Activated T-cell treated with anti-CD3 and anti-CD28 coated beads for 24 hours (primary cell): ENCODE measurements around the gene NSF.
"Not testable (repeated sequence)": the region's sequence is repeated elsewhere in the genome, so short reads cannot be mapped to it uniquely, and the experiment has no call there.

Source experiments
- DNase-seq: peaks from one replicate; pipeline ENCODE4 v3.0.0-alpha.2; 2020; ENCODE audit warnings: low read depth

Gene NSF

DNA sequence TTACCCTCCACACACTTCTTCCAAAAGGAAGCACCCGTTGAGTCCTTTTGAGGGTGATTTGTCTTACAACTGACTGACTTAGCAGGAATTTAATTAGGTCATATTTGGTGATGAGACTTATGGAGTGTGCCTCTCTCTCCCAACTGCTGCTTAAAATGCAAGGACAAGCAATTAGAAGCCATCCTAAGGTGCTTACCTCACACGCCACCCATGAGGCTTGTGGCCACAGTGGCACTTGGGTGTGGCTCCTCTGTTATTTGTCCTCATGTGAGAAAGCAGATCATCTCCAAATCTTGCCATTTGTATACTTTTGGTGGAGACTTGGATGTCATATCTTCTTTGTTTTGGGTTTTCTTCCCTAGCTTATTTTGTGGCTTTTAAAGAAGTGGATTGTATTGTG lies 166.4 kb downstream of the NSF start:
- no peak for DNase-seq

- not testable (repeated sequence) for DNase-seq
Measured at GRCh38 chr17:46757588-46757987, 167.1 kb downstream of the NSF start.

- no peak for DNase-seq
Measured at GRCh38 chr17:46758614-46759013, 168.1 kb downstream of the NSF start.

GRCh38 chr17:46759141-46759540 lies 168.7 kb downstream of the NSF start:
- DNase-seq, result no peak

GRCh38 chr17:46763416-46763815 lies 172.9 kb downstream of the NSF start:
- DNase-seq, result no peak

DNA sequence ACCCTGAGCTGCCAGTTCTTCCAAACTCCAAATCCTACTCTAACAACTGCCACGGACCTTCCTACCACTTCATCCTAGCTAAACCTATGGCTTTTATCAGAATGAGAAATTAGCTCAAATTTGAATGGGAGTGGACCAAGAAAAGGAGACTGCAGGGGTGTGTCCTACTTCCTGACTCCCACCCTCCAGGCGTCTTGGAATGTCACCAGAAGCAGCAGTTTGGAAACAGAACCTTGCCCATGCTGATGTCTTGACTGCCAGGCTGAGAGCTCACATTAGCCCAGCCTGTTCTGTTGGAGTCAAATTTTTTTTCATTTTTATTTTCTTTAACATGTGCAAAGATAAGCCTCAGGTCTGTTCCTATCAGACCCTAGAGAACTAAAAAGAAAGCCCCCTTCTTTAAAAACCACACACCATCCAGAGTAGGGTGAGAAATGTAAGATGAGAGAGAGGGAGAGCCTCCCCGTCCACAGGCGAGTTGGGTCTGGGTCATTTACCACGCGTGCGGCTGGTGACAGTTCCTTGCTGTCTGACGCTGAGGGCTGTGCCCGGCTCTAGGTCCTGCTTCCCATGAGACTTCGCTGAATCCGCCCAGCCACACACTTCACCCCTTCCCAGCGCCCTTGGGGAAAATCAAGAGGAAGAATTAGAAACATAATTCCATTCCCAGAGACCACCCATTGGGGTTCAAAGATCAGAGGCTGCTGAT lies 173.7 kb downstream of the NSF start:
- no peak for DNase-seq

GRCh38 chr17:46764709-46765401 lies 174.4 kb downstream of the NSF start:
- no peak for DNase-seq

- DNase-seq, result no peak
Measured at GRCh38 chr17:46765453-46765852, 175.0 kb downstream of the NSF start.

GRCh38 chr17:46766493-46767491 lies 176.3 kb downstream of the NSF start:
- DNase-seq, result no peak

DNA sequence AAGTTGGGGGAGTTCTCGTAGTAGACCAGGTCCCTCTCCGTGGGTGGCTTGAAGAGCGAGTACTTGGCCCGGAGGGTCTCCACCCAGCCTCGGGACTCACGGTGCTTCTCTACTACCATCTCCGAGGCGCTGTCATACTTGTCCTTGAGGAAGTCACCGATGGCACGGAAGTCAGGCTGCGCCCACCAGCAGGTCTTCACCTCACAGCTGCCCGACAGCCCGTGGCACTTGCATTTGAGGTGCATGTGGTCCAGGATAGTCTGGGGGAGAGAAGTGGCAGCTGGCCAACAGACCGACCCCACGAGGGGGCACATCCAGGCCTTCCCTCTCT lies 178.0 kb downstream of the NSF start:
- DNase-seq, result no peak

GRCh38 chr17:46768896-46769295 lies 178.4 kb downstream of the NSF start:
- DNase-seq, result not testable (repeated sequence)

GRCh38 chr17:46769531-46770438 lies 179.3 kb downstream of the NSF start:
- no peak for DNase-seq

DNA sequence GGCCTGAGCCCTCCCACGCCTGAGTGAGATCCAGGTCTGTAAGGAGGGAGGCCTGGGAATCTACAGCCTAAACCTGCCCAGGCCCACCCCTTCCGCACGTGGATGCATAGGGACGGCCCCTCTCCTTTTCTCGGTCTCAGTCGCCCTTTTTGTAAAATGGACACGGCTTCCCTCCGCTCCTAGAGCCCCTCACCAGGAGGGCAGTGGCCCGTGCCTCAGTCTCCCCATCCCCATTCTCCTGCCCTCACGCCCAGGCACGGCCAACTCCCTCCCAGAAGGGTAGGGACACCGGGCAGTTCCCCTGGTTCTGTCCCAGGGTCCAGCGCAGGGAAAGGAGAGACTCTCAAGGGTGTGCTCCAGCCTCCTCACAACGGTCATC lies 180.0 kb downstream of the NSF start:
- DNase-seq, result no peak

DNA sequence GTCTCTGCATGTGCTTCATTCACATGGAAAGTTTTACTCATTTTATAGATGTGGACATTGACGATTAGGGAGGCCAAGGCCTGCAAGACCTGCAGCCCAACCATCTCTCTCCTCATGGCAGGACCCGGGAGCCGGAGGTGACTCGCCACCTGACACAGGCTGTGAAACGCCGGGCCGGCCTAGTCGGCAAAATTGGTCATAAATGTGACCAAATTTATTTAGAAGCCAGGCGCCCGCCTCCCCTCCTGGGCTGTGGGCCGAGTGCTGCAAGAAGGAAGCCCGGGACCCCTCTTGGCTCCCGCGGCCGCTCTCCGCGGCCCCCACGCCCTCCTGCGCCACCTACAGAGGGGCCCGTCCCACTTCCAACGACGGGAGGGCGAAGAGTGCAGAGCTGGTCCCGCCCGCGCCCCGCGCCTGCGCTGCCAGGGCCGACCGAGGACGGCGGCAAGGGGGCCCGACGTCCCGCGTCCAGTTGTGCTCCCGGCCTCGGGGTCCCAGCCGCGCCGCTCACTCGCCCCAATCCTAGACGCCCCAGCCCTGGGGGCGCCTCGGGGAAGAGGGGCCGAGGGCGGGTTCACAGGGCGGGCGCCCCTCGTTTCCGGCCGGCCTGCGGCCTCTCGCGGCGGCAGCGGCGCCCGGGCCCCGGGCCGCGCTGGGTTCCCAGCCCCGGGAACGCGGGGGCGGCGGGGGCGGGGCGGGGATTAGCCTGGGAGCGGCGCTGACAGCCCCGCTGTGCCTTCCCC lies 180.5 kb downstream of the NSF start:
- DNase-seq, result no peak

GRCh38 chr17:46771561-46772474 lies 181.3 kb downstream of the NSF start:
- no peak for DNase-seq

DNA sequence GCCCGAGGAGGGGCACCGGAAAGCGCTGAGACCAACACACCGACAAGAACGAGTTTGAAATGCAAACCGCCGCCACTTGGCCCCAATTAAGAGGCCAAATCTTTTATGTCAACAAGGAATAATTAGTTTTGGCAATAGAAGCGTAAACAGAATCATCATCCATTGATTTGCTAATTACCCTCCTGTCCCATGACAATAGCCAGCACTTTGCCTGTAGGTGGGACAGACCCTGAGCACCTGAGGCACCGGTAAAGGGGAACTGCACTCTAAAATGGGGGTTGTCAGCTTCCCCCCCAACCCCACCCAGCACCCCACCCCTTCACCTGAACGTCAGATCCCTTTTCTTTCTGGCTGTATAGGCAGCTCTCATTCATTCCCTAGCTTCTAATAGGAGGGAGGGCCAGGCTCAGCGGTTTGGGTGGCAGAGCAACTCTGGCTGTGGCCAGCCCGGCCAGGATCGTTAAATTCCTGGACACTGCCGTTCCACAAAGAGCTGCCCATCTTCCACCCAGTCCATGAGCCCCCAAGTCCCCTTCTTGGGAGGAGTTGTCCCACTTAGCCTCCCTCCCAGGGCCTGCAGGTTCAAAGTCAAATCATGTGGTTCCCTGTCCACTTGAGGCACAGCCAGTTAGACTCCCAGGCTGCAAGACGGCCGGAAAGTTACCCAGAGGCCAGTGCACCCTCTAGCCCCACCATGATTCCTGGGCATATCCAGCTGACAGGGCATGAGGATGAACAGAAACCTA lies 182.2 kb downstream of the NSF start:
- DNase-seq, result no peak

DNA sequence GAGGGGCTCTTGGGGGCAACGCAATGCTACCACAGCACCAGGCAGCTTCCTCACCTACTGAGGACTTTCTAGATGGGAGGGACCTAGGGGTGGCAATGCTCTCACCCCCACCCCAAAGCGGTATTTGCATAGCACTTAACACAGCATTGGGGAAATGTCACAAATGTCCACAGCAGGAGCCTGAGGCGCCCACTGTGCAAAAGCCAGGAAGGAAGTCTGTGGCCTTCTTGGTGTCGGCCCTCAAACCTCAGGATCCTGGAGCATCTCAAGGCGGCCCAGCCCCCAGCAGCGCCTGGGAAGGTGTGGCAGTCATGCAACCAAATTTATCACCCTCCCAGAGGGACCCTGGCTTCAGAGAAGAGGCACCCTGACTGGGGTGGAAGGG lies 182.7 kb downstream of the NSF start:
- DNase-seq, result no peak

DNA sequence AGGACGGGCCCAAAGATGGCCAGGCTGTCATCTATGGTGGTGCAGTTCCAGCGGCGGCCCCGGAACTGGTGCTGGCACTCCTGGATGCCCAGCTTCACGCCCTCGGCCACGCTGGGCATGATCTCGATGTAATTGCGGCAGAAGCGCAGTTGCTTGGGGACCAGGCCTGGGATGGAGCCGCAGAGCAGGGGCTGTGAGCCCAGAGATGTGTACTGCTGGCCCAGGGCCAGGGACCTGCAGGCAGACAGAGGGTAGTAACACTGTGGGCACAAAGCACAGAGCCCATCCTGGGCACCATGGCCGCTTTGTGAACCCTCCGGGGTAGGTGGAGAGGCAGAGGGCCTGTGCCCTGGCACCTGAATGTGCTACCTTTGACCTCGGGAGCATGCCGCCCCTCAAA lies 183.2 kb downstream of the NSF start:
- no peak for DNase-seq

GRCh38 chr17:46774108-46774737 lies 183.8 kb downstream of the NSF start:
- DNase-seq, result no peak
